MM.1S (cell line): Measurements from ENCODE around the gene NAA25.
"Not testable (repeated sequence)": the region's sequence is repeated elsewhere in the genome, so short reads cannot be mapped to it uniquely, and the experiment has no call there.

Source experiments
- DNase-seq: peaks from one replicate; pipeline ENCODE4 v3.0.0-alpha.2; 2015
- H2AFZ ChIP-seq: fragments of 300-600 bp; sonication (generic); 2 replicates; pipeline ENCODE4 v1.6.0; 2016; ENCODE audit warnings: antibody characterized with exemption, low read length
- H3F3A ChIP-seq: fragments of 300-600 bp; sonication (generic); 2 replicates; pipeline ENCODE4 v1.6.1; 2016; ENCODE audit warnings: mild to moderate bottlenecking, antibody characterized with exemption, low read length, moderate library complexity, mixed read lengths; ENCODE audit not compliant: insufficient read depth
- H3K27ac ChIP-seq: fragments of 300-600 bp; sonication (generic); 2 replicates; pipeline ENCODE4 v1.5.1; 2016; ENCODE audit warnings: mild to moderate bottlenecking, low read length
- H3K27me3 ChIP-seq: fragments of 300-600 bp; sonication (generic); replicated peaks from 2 replicates; pipeline ENCODE4 v1.6.0; 2016; ENCODE audit warnings: low read length; ENCODE audit not compliant: insufficient read depth
- H3K36me3 ChIP-seq: fragments of 300-600 bp; sonication (generic); replicated peaks from 2 replicates; pipeline ENCODE4 v1.6.1; 2016; ENCODE audit warnings: mild to moderate bottlenecking, low read length, mixed read lengths; ENCODE audit not compliant: insufficient read depth
- H3K4me1 ChIP-seq: fragments of 300-600 bp; sonication (generic); 2 replicates; pipeline ENCODE4 v1.6.1; 2016; ENCODE audit warnings: low read length, mixed read lengths
- H3K4me2 ChIP-seq: fragments of 300-600 bp; sonication (generic); 2 replicates; pipeline ENCODE4 v1.6.0; 2016; ENCODE audit warnings: low read depth, low read length
- H3K4me3 ChIP-seq: fragments of 300-600 bp; sonication (generic); 2 replicates; pipeline ENCODE4 v1.5.1; 2016; ENCODE audit warnings: low read length, mixed read lengths
- H3K79me2 ChIP-seq: fragments of 300-600 bp; sonication (generic); 2 replicates; pipeline ENCODE4 v1.6.1; 2016; ENCODE audit warnings: mixed run types, low read length, mixed read lengths
- H3K9ac ChIP-seq: fragments of 300-600 bp; sonication (generic); 2 replicates; pipeline ENCODE4 v1.6.1; 2016; ENCODE audit warnings: low read length, mixed read lengths
- H3K9me2 ChIP-seq: fragments of 300-600 bp; sonication (generic); replicated peaks from 2 replicates; pipeline ENCODE4 v1.6.1; 2016; ENCODE audit warnings: mild to moderate bottlenecking, low read length, mixed read lengths; ENCODE audit not compliant: insufficient read depth
- H3K9me3 ChIP-seq: fragments of 300-600 bp; sonication (generic); replicated peaks from 2 replicates; pipeline ENCODE4 v1.6.1; 2016; ENCODE audit warnings: mild to moderate bottlenecking, low read length, mixed read lengths; ENCODE audit not compliant: insufficient read depth
- H4K20me1 ChIP-seq: fragments of 300-600 bp; sonication (generic); 2 replicates; pipeline ENCODE4 v1.6.1; 2016; ENCODE audit warnings: mild to moderate bottlenecking, low read length, moderate library complexity, mixed read lengths; ENCODE audit not compliant: insufficient read depth
- CTCF ChIP-seq: fragments of 300-600 bp; sonication (generic); IDR thresholded peaks from 2 replicates; pipeline ENCODE4 v1.5.1; 2016; ENCODE audit warnings: antibody characterized with exemption, low read length, mixed read lengths
- EZH2 ChIP-seq: fragments of 300-600 bp; sonication (generic); optimal IDR thresholded peaks from 2 replicates; pipeline ENCODE3; 2017; ENCODE audit warnings: low read depth, mild to moderate bottlenecking, antibody characterized with exemption, low read length, mixed read lengths
- EZH2phosphoT487 ChIP-seq: fragments of 300-600 bp; sonication (generic); IDR thresholded peaks from 2 replicates; pipeline ENCODE4 v1.6.1; 2018; ENCODE audit warnings: antibody characterized with exemption, low read length

The NAA25 gene

GRCh38 chr12:111997300-111997699, 111.3 kb downstream of the NAA25 start:
- Histone ChIP-seq H3K27ac (no peak overlapping the region), H4K20me1 (no peaks in the 10 kb centered on the region), H3K4me2 (no peak overlapping the region), H3K79me2 (no peaks in the 10 kb centered on the region), H3F3A (peaks cover 18% of the 10 kb centered on the region), H3K4me3 (no peak overlapping the region), H3K9me3 (no peaks in the 10 kb centered on the region), H3K27me3 (no peaks in the 10 kb centered on the region), H3K9me2 (no peaks in the 10 kb centered on the region), H3K36me3 (no peaks in the 10 kb centered on the region), H2AFZ (no peak overlapping the region), H3K4me1 (peaks cover 16% of the 10 kb centered on the region), H3K9ac (no peak overlapping the region)
- no peak for TF ChIP-seq CTCF
- no peak for TF ChIP-seq EZH2
- no peak for DNase-seq

GRCh38 chr12:111995782-111996480, 112.7 kb downstream of the NAA25 start:
- Histone ChIP-seq H3K36me3 (no peaks in the 10 kb centered on the region), H3K4me2 (no peak overlapping the region), H3K9ac (no peak overlapping the region), H3K4me3 (no peak overlapping the region), H3K9me3 (no peaks in the 10 kb centered on the region), H3K27ac (no peak overlapping the region), H3K27me3 (no peaks in the 10 kb centered on the region), H2AFZ (no peak overlapping the region), H3K79me2 (no peaks in the 10 kb centered on the region), H4K20me1 (no peaks in the 10 kb centered on the region), H3K4me1 (peaks cover 11% of the 10 kb centered on the region), H3F3A (peaks cover 18% of the 10 kb centered on the region), H3K9me2 (no peaks in the 10 kb centered on the region)
- TF ChIP-seq EZH2phosphoT487 (no peak), CTCF (no peak)
- no peak for DNase-seq

- not testable (repeated sequence) for H3K9me2 ChIP-seq, H4K20me1 ChIP-seq, H3K79me2 ChIP-seq, H2AFZ ChIP-seq, H3K36me3 ChIP-seq, H3K9me3 ChIP-seq, H3K27me3 ChIP-seq
- Histone ChIP-seq H3K27ac (peak overlapping the region; percentile 74; the same call in 1 of the 2 replicates), H3K4me1 (peaks cover 11% of the 10 kb centered on the region), H3F3A (peaks cover 18% of the 10 kb centered on the region), H3K4me2 (peak overlapping the region; percentile 59), H3K4me3 (peak overlapping the region; percentile 42), H3K9ac (peak overlapping the region; percentile 38)
- DNase-seq: peak; percentile 81
These were observed 114.1 kb downstream of the NAA25 start for GRCh38 chr12:111994211-111995111.
